SHP77 (cell line): ENCODE data around the gene AKR7A2.
"Not testable (repeated sequence)": the region's sequence is repeated elsewhere in the genome, so short reads cannot be mapped to it uniquely, and the experiment has no call there.

Experiments
- DNase-seq, 2 experiments: peaks; one replicate each; lab custom pipeline; 2025; lab: John Stamatoyannopoulos, UW

The AKR7A2 gene

GRCh38 chr1:19306941-19307340 lies 5.0 kb downstream of the AKR7A2 start:
- no peak for DNase-seq

- DNase-seq = no peak
Observed at GRCh38 chr1:19305880-19306279, 6.1 kb downstream of the AKR7A2 start.

GRCh38 chr1:19304081-19304480 lies 7.9 kb downstream of the AKR7A2 start:
- DNase-seq = not testable (repeated sequence)

GRCh38 chr1:19300211-19300610 lies 11.7 kb downstream of the AKR7A2 start:
- DNase-seq = peak; percentile 31 to 34

GRCh38 chr1:19294638-19295037 lies 17.3 kb downstream of the AKR7A2 start:
- no peak for DNase-seq

- no peak for DNase-seq
Observed at GRCh38 chr1:19289244-19289643, 22.7 kb downstream of the AKR7A2 start.

GRCh38 chr1:19288324-19289241 lies 23.4 kb downstream of the AKR7A2 start, which contains the start of gene AKR7A3:
Gene AKR7A3, minus strand, starts transcription at chr1:19288770. Its CDS starts 61 bp downstream, at chr1:19288709.
- DNase-seq = peak; percentile 60 to 82

- peak in 1 of 2 experiments; percentile 13 for DNase-seq
Observed at GRCh38 chr1:19287436-19288185, 24.3 kb downstream of the AKR7A2 start.

- DNase-seq = not testable (repeated sequence)
Observed at GRCh38 chr1:19285807-19286206, 26.1 kb downstream of the AKR7A2 start.

GRCh38 chr1:19285366-19285765 lies 26.6 kb downstream of the AKR7A2 start:
- DNase-seq = not testable (repeated sequence)

GRCh38 chr1:19284881-19285280 lies 27.1 kb downstream of the AKR7A2 start:
- no peak for DNase-seq

- DNase-seq = no peak
Observed at GRCh38 chr1:19283891-19284290, 28.1 kb downstream of the AKR7A2 start.

GRCh38 chr1:19274636-19275035 lies 37.3 kb downstream of the AKR7A2 start:
- no peak for DNase-seq

- not testable (repeated sequence) for DNase-seq
Observed at GRCh38 chr1:19273844-19274531, 38.0 kb downstream of the AKR7A2 start.

- DNase-seq = no peak
Observed at GRCh38 chr1:19273106-19273843, 38.7 kb downstream of the AKR7A2 start.

- no peak for DNase-seq
Observed at GRCh38 chr1:19272064-19272463, 39.9 kb downstream of the AKR7A2 start.

- not testable (repeated sequence) for DNase-seq
Observed at GRCh38 chr1:19270343-19270730, 41.6 kb downstream of the AKR7A2 start.

- DNase-seq = not testable (repeated sequence)
Observed at GRCh38 chr1:19269427-19270342, 42.3 kb downstream of the AKR7A2 start.

- DNase-seq = no peak
Observed at GRCh38 chr1:19268445-19268844, 43.5 kb downstream of the AKR7A2 start.

GRCh38 chr1:19262744-19263143 lies 49.2 kb downstream of the AKR7A2 start:
- DNase-seq = no peak
